HG03575 (cell line): ENCODE measurements around the gene HBB.

Source experiments
- ATAC-seq: cut with Tn5 transposase; IDR thresholded peaks from one replicate; pipeline ENCODE4 v1.9.1; 2021; ENCODE audit not compliant: unreplicated experiment, insufficient number of reproducible peaks, low FRiP score; ENCODE audit errors: extremely low read depth

The HBB gene

GRCh38 chr11:5178046-5178837 lies 48.6 kb downstream of the HBB start:
- ATAC-seq = no peak
